ENCODE measurements around the gene GUK1.

DNA sequence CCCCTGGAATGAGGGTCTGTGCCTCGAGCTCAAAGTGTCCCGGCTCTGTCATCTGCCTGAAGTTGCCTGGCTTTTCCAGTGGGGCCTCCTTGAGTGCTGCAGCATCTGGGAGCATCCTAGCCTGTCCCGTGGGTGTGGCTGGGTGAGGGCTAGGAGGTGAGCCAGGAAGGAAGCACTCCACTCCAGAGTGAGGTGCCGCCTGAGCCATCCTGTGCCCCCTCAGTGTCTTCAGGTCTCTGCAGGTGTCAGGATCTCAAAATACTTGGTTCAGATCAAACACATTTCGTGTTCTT is 37.0 kb downstream of the GUK1 start:
- TF ChIP-seq POLR2AphosphoS5 (IDR thresholded peaks at IDR 0.05; ENCODE audit: borderline replicate concordance, low read depth, low read length) (no peak), EZH2 (IDR thresholded peaks at IDR 0.05) (no peak), FOXP2 (optimal IDR thresholded peaks at IDR 0.05; ENCODE audit: control extremely low read depth, extremely low read length, insufficient read depth) (no peak)

All from SK-N-MC (cell line).